OCI-LY7 (cell line): Measurements from ENCODE around the gene LAMA1.

Experiments
- CTCF ChIP-seq: fragments of 200-600 bp; sonication (generic); conservative IDR thresholded peaks from 2 replicates; pipeline ENCODE4 v1.5.1; 2014; ENCODE audit warnings: mild to moderate bottlenecking, antibody characterized with exemption, low read length, moderate library complexity, mixed read lengths
- EZH2phosphoT487 ChIP-seq: fragments of 200-600 bp; sonication (generic); IDR thresholded peaks from 2 replicates; pipeline ENCODE4 v1.6.1; 2018; ENCODE audit warnings: low read depth, borderline replicate concordance, mild to moderate bottlenecking, mixed run types, antibody characterized with exemption, low read length, moderate library complexity, mixed read lengths

DNA sequence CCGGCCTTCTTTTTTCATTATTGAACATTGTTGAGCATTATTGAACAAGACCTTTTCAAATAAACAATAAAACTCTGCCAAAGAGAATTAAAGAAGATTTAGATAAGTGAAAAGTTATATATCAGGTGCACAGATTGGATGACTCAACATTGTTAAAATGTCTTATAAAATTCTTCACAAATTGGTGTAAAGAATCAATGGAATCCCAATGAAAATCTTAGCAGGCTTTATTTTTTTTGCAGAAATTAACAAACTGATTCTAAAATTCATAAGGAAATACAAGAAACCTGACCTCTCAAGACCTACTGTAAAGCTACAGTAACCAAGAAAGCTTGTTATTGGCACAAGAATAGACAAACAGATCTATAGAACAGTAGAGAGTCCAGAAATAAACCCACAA, 70.3 kb downstream of the LAMA1 start:
- TF ChIP-seq CTCF (no peak), EZH2phosphoT487 (no peak)
